ENCODE results near the gene ECHDC1. TPM values are rescaled to one million over a fixed set of nuclear protein-coding genes. Genes with fewer than 3 reads are reported as not detected.

ECHDC1 gene
- total and polyA plus RNA-seq, 2 of the 4 experiments (the other 2 are of a cell fraction): 33.1 to 40.3 TPM

DNA sequence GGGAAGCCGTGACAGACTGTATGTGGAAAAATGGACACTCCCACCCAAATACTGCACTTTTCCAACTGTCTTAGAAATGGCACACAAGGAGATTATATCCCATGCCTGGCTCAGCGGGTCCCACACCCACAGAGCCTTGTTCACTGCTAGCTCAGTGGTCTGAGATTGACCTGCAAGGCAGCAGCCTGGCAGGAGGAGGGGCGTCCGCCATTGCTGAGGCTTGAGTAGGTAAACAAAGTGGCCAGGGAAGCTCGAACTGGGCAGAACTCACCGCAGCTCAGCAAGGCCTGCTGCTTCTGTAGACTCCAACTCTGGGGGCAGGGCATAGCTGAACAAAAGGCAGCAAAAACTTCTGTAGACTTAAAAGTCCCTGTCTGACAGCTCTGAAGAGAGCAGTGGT is 88.1 kb downstream of the ECHDC1 start:
- no peak overlapping the region for H2BK15ac ChIP-seq (ENCODE audit: low read depth, low read length)
- no peak overlapping the region for H3K18ac ChIP-seq (ENCODE audit: low read depth, low read length)
- no peak overlapping the region for H3K23ac ChIP-seq (ENCODE audit: low read depth, low read length)
- intact Hi-C loops (cut with micrococcal nuclease): no loop called here
- dilution Hi-C loops (cut with HindIII; ENCODE audit: low sequenced_read_pairs, unreplicated experiment): no loop called here
- H2AFZ ChIP-seq (replicated peaks; ENCODE audit: low read length, poor library complexity): no peak overlapping the region
- H3K27me3 ChIP-seq (ENCODE audit: control insufficient read depth, insufficient read depth, low read length): no peaks in the 10 kb centered on the region
- no peak overlapping the region for H2BK5ac ChIP-seq (ENCODE audit: low read depth, low read length, poor library complexity, severe bottlenecking)
- H4K20me1 ChIP-seq (ENCODE audit: insufficient read depth, low read length): no peaks in the 10 kb centered on the region
- H4K91ac ChIP-seq (ENCODE audit: insufficient read depth, low read depth, low read length): no peak overlapping the region
- no peak overlapping the region for H4K8ac ChIP-seq (ENCODE audit: low read depth in 2 of 2, low read length in 2 of 2)
- H2AK9ac ChIP-seq (replicated peaks; ENCODE audit: low read depth, low read length, poor library complexity): no peak overlapping the region
- in situ Hi-C loops (cut with MboI; ENCODE audit: low sequenced_read_pairs): no loop called here
- H3K14ac ChIP-seq (replicated peaks; ENCODE audit: low read depth, low read length): no peak overlapping the region
- H4K5ac ChIP-seq (ENCODE audit: low read depth, low read length): no peak overlapping the region
- no peaks in the 10 kb centered on the region for H3K4me1 ChIP-seq (ENCODE audit: control insufficient read depth, insufficient read depth, low read length)
- CTCF ChIA-PET: no interaction called here
- BruUV-seq (replicated peaks): no TSS peak
- DNase-seq: no peak
- WGBS, 2 experiments (ENCODE audit: extremely low coverage in 2 of 2, insufficient read length in 1 of 2): 88% methylated on average over 4 of the region's 6 CpGs; no CpG with 5 or more reads in 1 of the 2 experiments
- no peak overlapping the region for H2BK20ac ChIP-seq (ENCODE audit: low read depth, low read length)
- H3K36me3 ChIP-seq (ENCODE audit: control insufficient read depth, insufficient read depth, low read length): no peaks in the 10 kb centered on the region
- no peak overlapping the region for H2AK5ac ChIP-seq (ENCODE audit: low read depth, low read length)
- no peak overlapping the region for H2BK120ac ChIP-seq (ENCODE audit: low read depth, low read length)
- H3K9me1 ChIP-seq (ENCODE audit: insufficient read depth, low read length): no peaks in the 10 kb centered on the region
- no peaks in the 10 kb centered on the region for H3K79me1 ChIP-seq (ENCODE audit: low read depth in 1 of 2, low read length in 2 of 2)
- no peak overlapping the region for H3K4me2 ChIP-seq (ENCODE audit: low read depth, low read length)
- no peak overlapping the region for H3K56ac ChIP-seq (ENCODE audit: extremely low read depth, insufficient read depth, low read length)
- POLR2A ChIA-PET (ENCODE audit: unreplicated experiment): no interaction called here
- no peak overlapping the region for H3K4ac ChIP-seq (ENCODE audit: low read depth, low read length)
- H3K9ac ChIP-seq (ENCODE audit: low read depth, low read length): no peak overlapping the region
- ATAC-seq (ENCODE audit: low read depth): no peak
- TF ChIP-seq RFX5 (IDR thresholded peaks at IDR 0.05; ENCODE audit: low read depth, low read length) (no peak), CEBPB (IDR thresholded peaks at IDR 0.05; ENCODE audit: low read depth, low read length) (no peak), BHLHE40 (IDR thresholded peaks at IDR 0.05; ENCODE audit: low read depth, low read length) (no peak), RCOR1 (IDR thresholded peaks at IDR 0.05; ENCODE audit: insufficient replicate concordance, low read length) (no peak), MAZ (IDR thresholded peaks at IDR 0.05; ENCODE audit: borderline replicate concordance, low read depth, low read length) (no peak), NFE2L2 (IDR thresholded peaks at IDR 0.05; ENCODE audit: low read depth, low read length) (no peak), MAFK (IDR thresholded peaks at IDR 0.05; ENCODE audit: low read depth, low read length) (no peak)
- TF ChIP-seq, protein P1, sequence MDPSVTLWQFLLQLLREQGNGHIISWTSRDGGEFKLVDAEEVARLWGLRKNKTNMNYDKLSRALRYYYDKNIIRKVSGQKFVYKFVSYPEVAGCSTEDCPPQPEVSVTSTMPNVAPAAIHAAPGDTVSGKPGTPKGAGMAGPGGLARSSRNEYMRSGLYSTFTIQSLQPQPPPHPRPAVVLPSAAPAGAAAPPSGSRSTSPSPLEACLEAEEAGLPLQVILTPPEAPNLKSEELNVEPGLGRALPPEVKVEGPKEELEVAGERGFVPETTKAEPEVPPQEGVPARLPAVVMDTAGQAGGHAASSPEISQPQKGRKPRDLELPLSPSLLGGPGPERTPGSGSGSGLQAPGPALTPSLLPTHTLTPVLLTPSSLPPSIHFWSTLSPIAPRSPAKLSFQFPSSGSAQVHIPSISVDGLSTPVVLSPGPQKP (IDR thresholded peaks at IDR 0.05; ENCODE audit: borderline replicate concordance, low read depth, low read length): no peak
- TF ChIP-seq, protein P2, sequence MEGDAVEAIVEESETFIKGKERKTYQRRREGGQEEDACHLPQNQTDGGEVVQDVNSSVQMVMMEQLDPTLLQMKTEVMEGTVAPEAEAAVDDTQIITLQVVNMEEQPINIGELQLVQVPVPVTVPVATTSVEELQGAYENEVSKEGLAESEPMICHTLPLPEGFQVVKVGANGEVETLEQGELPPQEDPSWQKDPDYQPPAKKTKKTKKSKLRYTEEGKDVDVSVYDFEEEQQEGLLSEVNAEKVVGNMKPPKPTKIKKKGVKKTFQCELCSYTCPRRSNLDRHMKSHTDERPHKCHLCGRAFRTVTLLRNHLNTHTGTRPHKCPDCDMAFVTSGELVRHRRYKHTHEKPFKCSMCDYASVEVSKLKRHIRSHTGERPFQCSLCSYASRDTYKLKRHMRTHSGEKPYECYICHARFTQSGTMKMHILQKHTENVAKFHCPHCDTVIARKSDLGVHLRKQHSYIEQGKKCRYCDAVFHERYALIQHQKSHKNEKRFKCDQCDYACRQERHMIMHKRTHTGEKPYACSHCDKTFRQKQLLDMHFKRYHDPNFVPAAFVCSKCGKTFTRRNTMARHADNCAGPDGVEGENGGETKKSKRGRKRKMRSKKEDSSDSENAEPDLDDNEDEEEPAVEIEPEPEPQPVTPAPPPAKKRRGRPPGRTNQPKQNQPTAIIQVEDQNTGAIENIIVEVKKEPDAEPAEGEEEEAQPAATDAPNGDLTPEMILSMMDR (conservative IDR thresholded peaks at IDR 0.05; ENCODE audit: low read depth, low read length): no peak
- no peaks in the 10 kb centered on the region for H3K9me3 ChIP-seq (ENCODE audit: control insufficient read depth, insufficient read depth, low read length)
- H3K4me3 ChIP-seq (ENCODE audit: insufficient read depth, low read depth, low read length): no peak overlapping the region
- H3K27ac ChIP-seq (ENCODE audit: insufficient read depth, low read length): no peak overlapping the region

All from IMR-90 (cell line).